A673 (cell line): ENCODE measurements around the gene SLC66A3.

Experiments
- CTCF ChIP-seq: fragments of 300-800, 200-600 bp; sonication (generic); conservative IDR thresholded peaks from 2 replicates; pipeline ENCODE4 v1.5.1; 2017; ENCODE audit warnings: low read depth, mild to moderate bottlenecking, antibody characterized with exemption, low read length, moderate library complexity, mixed read lengths
- EZH2 ChIP-seq: fragments of 200-600 bp; sonication (generic); IDR thresholded peaks from 2 replicates; pipeline ENCODE4 v1.6.1; 2017; ENCODE audit warnings: borderline replicate concordance, low read depth, mild to moderate bottlenecking, mixed read lengths, antibody characterized with exemption, low read length; ENCODE audit not compliant: poor library complexity, severe bottlenecking

- TF ChIP-seq CTCF (no peak), EZH2 (no peak)
Measured at GRCh38 chr2:11160256-11160655, 5.0 kb downstream of the SLC66A3 start.
